Ishikawa (cell line): ENCODE measurements around the gene STIM1.

Experiments
- CEBPB ChIP-seq: IDR thresholded peaks from 2 replicates; pipeline ENCODE4 v1.6.1; 2012
- CREB1 ChIP-seq: IDR thresholded peaks from 2 replicates; pipeline ENCODE4 v1.6.1; 2012; ENCODE audit warnings: low read depth
- EGR1 ChIP-seq: IDR thresholded peaks from 2 replicates; pipeline ENCODE4 v1.6.1; 2012
- EP300 ChIP-seq: IDR thresholded peaks from 2 replicates; pipeline ENCODE4 v1.6.1; 2012; ENCODE audit warnings: borderline replicate concordance
- MAX ChIP-seq: IDR thresholded peaks from 2 replicates; pipeline ENCODE4 v1.6.1; 2012
- NFIC ChIP-seq: IDR thresholded peaks from 2 replicates; pipeline ENCODE4 v1.6.1; 2012
- RAD21 ChIP-seq: IDR thresholded peaks from 2 replicates; pipeline ENCODE4 v1.6.1; 2012; ENCODE audit warnings: low read depth
- REST ChIP-seq: IDR thresholded peaks from 2 replicates; pipeline ENCODE4 v1.6.1; 2012; ENCODE audit warnings: low read depth, mild to moderate bottlenecking
- TAF1 ChIP-seq: IDR thresholded peaks from 2 replicates; pipeline ENCODE4 v1.6.1; 2012; ENCODE audit warnings: low read depth, mild to moderate bottlenecking
- TCF12 ChIP-seq: IDR thresholded peaks from 2 replicates; pipeline ENCODE4 v1.6.1; 2012; ENCODE audit warnings: low read depth
- USF1 ChIP-seq: IDR thresholded peaks from 2 replicates; pipeline ENCODE4 v1.6.1; 2012
- YY1 ChIP-seq: IDR thresholded peaks from 2 replicates; pipeline ENCODE4 v1.6.1; 2012; ENCODE audit warnings: low read depth
- ZBTB7A ChIP-seq: IDR thresholded peaks from 2 replicates; pipeline ENCODE4 v1.6.1; 2012; ENCODE audit warnings: low read depth

- TF ChIP-seq EGR1 (no peak), CEBPB (no peak), TAF1 (no peak), ZBTB7A (no peak), YY1 (no peak), TCF12 (no peak), EP300 (no peak), CREB1 (no peak), RAD21 (no peak), NFIC (no peak), USF1 (no peak), REST (no peak), MAX (no peak)
Measured at GRCh38 chr11:4019891-4020290, 164.4 kb downstream of the STIM1 start.
